HG03280 (cell line): Measurements from ENCODE around the gene SHISA9.

Source experiments
- ATAC-seq: cut with Tn5 transposase; IDR thresholded peaks from one replicate; pipeline ENCODE4 v1.9.1; 2021; ENCODE audit warnings: mild to moderate bottlenecking, moderate library complexity; ENCODE audit not compliant: unreplicated experiment

SHISA9 gene

DNA sequence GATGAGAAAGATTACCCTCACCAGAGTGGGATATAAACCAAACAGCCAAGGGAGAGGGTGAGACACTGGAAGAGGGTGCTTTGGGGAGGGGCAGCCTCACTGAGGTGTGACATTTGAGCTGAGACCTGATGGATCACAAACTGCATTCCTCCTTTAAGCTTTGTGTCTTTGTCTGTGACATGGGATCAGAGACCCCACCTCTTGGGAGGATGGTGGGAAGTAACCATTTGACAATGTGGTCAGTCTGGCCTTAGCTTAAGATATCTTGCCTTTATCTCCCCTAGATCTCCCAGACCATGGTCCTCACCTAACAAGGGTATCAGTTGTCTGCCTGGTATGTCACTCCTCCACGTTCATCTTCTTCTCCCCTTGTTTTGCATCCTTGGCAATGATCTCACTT lies 163.4 kb downstream of the SHISA9 start:
- no peak for ATAC-seq

DNA sequence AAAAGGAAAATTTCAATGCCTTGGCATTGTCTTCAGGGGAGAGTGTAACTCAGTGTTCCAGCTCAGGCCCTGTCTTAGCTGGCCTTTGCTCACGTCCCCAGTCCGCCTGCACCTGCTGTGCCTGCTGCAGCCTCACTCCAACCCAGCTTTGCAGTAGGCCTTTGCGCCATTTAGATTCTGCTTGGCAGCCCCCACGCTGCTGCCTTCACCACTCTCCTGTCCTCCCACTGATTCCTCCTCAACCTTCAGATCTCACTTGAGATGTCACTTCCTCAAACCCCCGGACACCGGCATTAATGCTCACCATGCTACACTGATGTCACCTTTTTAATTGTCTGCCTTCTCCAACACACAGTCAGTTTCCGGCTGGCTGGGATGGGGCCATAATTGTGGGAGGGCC lies 166.2 kb downstream of the SHISA9 start:
- ATAC-seq, result no peak

DNA sequence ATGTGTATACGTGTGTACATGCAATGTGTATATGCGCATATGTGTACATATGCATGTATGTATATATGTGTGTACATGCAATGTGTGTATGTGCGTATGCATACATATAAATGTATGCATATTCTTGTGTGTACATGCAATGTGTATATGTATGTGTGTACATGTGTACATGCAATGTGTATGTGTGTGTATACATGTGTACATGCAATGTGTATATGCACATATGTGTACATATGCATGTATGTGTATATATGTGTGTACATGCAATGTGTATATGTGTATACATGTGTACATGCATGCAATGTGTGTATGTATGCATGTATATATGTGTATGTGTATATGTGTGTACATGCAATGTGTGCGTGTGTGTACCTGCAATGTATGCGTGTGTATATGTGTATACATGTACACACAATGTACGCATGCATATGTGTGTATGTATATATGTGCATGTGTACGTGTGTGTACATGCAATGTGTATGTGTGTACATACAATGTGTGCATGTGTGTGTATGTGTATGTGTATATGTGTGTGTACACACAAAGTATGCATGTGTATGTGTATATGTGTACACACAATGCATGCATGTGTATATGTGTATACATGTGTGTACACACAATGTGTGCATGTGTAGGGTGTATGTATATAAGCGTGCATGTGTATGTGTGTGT lies 167.7 kb downstream of the SHISA9 start:
- no peak for ATAC-seq

DNA sequence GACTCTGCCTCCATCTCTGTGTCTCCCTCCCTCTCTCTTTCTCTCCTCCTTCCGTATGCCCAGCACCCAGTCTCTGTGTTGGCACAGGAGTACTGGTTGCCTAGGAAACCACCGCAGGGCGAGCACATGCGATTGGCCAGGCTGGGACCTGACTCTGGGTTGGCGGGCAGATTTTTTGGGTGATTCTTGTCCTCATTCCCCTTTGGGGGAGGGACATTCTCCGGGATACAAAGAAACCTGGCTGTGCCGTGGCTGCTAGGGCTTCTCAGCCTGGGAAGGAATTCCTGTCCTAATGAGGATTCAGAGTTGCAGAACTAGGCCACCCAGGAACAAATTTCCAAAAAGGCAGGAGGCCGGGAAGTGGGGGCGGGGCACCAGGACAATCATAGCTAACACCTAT lies 168.9 kb downstream of the SHISA9 start:
- no peak for ATAC-seq

DNA sequence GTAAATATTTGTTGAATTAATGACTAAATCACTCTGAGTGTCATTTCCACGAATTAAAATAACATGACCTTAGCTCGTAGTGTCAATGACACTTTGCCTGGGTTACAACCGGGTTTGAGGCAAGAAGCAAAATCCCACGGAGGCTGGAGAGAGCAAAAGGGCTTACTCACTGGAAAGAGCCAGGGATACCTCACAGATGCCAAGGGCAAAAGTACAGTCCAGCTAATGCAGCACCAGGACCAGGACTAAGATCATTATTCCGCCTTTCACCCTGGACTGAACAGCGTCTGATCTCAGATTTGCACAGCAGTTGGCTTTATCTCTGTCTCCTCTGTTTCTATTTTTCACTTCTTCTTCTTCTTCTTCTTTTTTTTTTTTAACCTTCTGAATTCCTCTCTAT lies 175.5 kb downstream of the SHISA9 start:
- no peak for ATAC-seq

DNA sequence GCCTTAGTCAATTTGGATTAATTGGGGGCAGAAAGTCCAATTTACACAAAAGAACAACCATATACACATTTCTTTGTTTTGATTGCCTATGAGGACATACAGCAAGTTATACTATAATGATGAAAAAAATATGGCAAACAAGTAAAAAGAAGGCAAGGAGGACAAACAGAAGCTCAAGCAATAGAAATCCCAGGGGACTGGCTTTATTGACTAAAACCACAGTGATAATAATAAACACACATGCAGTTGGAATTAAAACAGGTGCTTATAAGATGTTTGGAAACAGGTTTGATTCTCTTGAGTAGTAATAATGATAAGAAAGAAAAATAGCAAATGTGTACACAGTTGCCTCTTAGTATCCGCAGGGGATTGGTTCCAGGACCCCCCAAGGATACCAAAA lies 176.4 kb downstream of the SHISA9 start:
- ATAC-seq, result no peak

DNA sequence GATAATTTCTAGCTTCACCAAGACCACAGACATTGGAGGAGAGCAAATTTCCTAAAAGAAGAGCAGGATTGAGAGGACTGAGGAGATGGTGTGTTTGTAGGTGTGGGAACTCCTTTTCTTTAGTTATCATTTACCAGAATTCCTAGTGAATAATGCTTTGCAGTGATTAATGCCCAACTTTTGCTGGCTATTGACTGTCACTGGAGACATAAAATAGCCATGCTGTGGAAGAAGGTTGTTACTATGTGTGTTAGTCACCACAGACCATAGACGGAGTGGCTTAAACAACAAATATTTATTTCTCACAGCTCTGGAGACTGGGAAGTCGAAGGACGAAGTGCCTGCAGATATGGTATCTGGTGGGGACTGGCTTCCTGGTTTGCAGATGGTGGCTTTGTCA lies 179.1 kb downstream of the SHISA9 start:
- no peak for ATAC-seq

DNA sequence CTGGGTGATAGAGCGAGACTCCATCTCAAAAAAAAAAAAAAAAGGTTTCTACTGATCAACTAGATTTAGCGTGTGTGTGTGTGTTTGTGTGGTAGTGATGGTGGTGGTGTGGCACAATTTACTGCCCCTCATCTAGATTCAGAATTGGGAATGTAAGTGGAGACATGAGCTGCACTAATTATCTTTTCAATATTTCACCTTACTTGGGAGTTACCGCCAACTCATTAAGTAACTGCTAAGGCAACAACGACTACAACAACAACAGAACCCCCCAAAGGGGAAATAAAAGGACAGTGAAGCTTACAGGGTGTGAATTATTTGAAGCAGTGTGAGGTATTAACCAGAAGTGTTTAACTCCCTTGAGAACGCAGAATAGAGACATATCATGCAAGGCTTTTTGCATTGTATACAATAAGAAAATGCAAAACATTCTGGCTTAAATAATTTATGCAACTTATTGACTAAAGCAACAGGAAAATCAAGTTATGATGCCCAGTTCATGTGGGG lies 180.5 kb downstream of the SHISA9 start:
- ATAC-seq, result no peak

DNA sequence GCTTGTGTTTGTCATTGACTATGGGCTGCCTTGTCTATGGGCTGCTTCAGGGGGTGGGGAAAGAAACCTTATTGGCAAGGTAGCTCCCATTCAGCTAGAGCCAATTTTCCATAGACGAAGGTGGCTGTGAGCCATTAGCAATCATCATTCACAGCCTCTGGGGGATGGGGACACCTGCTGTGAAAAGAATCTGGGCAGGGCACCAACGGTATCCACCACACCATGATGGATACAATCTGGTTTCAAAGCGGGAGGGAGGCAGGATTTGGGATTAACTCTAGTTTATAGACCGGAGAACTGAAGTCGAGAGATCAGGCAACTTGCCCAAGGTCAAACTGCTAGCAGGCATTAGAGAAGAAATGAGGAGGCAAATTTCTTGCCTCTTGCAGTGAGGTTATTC lies 182.3 kb downstream of the SHISA9 start:
- no peak for ATAC-seq

DNA sequence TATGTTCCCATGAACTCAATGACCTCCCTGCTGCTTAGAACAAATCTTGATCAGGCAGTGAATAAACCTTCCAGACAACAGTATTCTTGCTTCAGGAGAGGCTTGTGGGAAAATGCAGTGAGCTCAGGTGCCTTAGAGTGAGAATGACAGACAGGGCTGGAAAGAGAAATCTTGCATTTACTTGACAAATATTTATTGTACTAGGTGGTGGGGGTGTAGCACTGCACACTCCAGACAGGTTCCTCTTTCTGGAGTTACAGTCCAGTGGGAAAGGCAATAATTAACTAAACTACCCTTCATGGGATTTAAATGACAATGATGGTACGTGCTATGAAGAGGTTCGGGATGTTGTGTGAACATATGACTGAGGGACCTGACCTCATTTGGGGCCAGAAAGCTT lies 182.9 kb downstream of the SHISA9 start:
- ATAC-seq, result no peak

DNA sequence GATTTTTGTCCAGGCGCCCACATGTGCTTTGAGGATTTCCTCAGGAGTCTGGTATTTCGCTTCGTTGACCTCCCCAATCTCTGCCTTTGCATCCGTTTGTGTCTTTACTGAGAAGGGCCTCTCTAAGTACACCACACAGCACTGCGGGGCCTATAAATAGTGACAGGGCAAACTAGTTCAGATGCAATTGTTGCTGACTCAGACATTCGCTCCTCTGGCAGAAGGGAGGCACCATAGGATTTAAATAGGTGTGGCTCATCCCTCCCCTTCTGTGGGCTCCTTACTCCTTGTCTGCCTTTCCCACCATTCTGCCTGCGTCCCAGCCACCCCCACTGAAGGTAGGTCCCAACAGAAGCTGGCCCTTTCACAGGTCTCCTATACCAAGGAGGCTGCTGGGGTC lies 192.3 kb downstream of the SHISA9 start:
- ATAC-seq, result no peak

DNA sequence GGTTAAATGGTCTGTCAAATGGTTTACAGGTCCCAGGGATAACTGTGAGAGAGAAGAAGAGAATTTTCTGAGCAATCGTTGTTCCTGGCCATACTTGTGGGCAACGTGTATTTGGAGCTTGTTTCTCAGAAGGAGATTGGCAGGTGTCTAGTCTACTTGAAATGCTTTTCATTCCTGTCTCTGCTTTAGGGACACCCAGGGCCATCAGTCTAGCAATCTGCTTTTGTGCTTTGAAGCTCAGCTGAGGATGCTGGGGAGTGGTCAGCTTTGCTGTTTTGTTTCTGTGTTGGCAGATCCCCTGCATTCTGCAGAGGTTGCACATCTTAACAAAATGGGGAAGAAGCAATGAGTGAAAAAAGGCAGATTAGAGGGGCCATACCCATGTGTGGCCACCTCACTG lies 193.7 kb downstream of the SHISA9 start:
- no peak for ATAC-seq

DNA sequence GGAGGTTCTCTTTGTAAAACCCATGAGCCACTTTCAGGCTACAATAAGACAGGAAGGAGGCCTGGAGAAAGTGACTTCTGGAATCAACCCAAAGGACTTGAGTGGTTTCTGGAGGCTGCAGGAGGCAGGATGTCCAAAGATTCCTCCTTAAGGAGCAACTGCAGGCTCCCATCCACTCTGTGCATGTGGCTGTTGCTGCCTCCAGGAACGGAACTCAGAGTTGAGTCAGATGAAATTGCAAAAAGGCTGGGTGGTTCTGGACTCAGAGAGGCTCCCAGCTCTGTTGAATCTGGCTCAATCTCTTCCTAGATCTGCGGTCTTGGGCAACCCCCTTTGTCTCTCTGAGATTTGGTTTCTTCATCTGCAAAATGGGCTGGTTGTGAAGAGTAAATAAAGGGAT lies 197.1 kb downstream of the SHISA9 start:
- no peak for ATAC-seq

DNA sequence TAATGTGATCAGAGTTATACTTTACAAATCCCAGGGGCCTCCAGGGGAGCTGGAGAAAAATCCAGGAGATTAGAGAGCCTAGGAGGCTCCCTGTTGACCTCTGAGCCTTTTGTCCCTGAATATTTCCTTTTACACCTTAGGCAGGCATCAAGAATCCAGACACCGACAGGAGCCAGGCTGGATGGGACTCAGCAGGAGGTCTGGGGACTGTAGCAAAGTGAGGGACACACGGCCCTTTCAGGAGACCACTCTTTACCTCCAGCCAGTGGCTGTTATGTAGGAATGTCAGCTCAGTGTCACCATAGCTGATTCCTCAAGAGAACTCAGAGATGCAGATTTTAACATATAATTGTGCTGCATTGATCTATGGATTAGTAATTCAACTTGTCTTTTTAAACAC lies 198.4 kb downstream of the SHISA9 start:
- ATAC-seq, result no peak

DNA sequence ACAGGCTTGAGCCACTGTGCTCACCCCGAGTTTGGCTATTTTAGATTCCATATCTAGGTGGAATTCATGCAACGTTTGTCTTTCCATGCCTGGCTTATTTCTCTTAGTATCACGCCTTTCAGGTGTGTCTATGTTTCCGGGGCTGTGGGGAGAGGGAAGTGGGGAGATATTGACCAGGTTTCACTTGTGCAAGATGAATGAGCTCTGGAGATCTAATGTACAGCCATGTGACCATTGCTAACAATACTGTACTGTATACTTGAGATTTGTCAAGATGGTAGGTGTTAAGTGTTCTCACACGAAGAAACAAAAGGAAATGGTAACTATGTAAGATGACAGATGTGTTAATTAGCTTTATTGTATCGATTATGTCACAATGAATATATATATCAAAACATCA lies 199.6 kb downstream of the SHISA9 start:
- ATAC-seq, result no peak

DNA sequence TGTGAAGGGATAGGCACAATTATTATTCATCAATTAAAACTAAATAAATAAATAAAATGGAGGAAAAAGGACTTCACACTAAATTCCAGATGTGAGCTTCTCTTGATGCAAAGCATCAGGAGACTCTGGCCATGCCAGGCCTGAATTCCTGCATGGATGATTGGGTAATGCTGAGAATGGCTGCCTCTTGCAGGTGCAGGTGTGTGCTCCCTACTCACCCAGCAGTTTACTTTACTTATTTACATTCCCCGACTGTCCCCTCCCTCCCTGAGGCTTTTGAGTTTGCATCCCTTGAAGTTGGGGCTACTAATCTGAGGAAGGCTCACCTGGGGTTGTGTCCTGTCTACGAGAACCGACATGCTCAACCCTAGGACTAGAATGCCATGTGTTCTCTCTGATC lies 200.4 kb downstream of the SHISA9 start:
- ATAC-seq, result no peak

DNA sequence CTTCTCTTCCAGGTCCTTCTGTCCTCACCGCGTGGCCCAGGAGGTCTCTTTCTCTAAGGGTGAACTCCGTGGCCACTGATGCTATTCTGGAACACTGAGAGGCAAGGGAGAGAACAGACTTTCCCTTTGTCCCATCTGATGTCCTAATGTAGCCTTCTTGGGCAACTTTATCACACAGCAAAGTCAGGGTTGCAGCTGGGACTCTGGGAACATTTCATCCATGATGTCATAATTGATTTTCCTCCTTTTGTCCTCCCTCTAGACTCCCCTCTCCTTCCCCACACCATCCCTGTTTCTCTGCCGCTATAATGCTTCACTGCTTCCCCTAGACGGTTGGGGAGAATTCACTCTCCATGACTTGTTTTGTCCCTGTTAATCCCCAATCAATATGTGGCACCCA lies 201.0 kb downstream of the SHISA9 start:
- no peak for ATAC-seq

DNA sequence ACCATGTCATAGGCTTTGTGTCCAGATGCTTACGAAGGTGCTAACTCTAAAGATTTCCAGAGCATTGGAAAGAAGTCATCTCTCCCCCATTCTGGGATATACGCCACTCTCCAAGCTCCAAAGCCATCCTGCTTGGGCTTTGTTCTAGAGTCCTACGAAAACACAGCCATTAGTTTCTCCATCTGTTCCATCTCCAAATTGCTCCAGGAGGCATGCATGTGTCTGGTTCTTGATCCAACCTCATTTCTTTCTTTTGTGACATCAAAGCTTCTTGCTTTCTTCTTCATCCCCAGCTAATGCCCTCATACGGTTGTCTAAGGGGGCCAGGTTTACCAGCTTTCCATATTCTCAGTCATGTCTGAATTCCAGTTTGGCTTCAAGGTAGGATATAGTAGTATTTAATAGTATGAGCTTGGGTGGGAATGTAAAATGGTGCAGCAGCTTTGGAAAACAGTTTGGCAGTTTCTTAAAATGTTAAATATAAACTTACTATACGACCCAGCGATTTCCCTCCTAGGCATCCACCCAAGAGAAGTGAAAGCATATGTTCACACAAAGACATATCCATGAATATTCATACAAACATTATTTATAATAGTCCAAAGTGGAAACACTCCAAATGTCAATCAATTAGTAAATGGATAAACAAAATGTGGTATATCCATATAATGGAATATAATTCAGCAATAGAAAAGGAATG lies 202.6 kb downstream of the SHISA9 start:
- ATAC-seq, result no peak

DNA sequence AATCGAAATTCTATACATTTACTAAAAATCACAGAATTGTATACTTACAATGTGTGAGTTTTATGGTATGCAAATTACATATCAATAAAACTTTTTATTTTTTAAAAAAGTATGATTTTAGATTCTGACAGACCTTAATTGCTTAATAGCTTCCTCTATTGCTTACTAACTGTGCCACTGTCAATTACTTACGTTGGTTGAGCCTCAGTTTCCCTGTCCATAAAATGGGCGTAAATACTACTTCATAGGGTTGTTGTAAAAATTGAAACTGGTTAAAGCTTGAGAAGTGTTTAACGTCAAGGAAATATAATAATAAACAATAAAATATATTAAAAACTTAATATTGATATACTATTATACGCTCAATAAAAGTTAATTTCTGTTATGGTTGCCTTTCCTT lies 203.4 kb downstream of the SHISA9 start:
- ATAC-seq, result no peak

DNA sequence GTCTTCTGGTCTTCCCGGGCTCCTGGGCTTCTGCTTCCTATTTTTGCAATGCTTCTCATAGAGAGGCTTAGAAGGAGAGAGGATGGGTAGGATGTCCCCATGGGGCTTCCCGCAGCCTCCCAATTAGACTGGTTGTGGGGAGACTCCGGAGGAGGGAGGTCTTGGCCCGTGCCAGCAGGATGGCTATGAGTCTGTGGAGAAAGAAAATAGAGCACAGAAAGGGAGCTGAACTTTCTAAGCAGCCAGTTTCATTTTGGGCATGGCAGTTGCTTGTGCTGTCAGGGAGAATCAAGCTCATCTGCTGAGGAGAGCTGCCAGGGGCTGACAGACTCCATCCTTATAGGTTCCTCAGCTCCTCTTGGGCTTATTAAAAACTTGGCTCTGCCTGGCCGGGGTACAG lies 204.0 kb downstream of the SHISA9 start:
- ATAC-seq, result no peak

DNA sequence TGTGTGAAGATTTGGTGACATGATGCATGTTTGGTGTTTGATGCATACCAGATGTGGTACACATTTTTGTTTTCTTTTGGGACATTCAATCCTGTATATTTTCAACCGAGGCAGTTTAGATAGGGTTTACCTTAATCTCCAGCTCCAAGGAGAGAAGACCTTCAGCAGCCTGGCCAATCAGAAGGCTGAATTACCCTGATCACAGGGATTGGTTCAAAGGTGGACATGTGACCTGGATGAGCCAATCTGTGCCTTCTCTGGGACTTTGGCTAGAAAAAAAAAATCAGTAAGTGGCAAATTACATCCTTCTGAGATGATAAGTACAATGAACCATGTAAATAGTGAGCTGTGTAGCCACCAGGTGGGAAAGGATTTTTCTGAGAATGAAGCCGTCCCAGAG lies 205.1 kb downstream of the SHISA9 start:
- no peak for ATAC-seq

DNA sequence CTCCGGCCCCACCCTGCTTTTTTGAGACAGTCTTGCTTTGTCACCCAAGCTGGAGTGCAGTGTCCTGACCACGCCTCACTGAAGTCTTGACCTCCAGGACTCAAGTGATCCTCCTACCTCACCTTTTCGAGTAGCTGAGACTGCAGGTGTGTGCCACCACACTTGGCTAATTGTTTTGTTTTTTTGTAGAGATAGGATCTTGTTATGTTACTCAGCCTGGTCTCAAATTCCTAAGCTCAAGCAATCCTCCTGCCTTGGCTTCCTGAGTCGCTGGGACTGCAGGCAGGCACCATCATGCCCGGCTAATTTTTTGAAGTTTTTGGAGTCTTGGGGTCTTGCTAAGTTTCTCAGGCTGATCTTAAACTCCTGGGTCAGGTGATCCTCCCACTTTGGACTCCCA lies 206.7 kb downstream of the SHISA9 start:
- no peak for ATAC-seq

DNA sequence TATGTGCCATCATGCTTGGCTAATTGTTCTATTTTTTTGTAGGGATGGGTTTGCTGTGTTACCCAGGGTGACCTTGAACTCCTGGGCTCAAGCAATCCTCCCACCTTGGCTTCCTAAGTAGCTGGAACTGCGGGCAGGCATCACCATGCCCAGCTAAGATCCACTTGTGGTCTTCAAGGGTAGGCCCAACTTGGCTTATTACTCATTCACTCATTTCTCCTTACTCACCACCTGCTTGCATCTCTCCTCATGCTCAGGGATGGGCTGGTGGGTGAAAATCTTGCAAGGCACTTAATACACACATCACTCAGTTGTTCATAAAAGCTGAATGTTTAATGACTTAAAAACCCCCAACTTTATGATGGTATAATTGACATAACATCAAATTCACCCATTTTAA lies 207.8 kb downstream of the SHISA9 start:
- ATAC-seq, result no peak
